Measurements from ENCODE around the gene MDGA2.

DNA sequence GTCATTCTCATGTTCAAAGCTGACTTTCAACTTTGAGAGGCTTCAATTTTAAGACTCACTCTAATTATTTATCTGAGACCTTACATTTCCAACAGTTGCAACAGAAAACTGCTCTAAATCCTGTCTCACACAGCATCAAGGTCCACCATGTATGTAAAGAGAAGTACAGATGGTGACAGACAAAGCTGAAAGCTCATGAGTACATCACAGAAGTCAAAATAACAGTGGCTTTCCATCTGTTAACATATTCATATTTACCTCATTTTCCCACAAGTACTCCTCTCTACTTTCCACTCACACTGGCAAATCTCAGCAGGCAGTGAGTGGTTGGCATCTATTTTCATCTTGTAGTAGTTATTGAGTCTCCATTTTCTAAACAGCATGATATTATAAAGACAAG lies 192.0 kb downstream of the MDGA2 start:
- TF ChIP-seq POLR2AphosphoS5 (IDR thresholded peaks at IDR 0.05; ENCODE audit: low read depth, low read length) (no peak), POLR2A (IDR thresholded peaks at IDR 0.05; ENCODE audit: low read depth, low read length) (no peak)
